HL-60 (cell line): ENCODE results near the gene PRAC1.

Experiments
- DNase-seq, 2 experiments: peaks; one replicate each; pipeline ENCODE4 v3.0.0-alpha.2; 2010 to 2020; ENCODE audit warnings: low read depth in 1 of 2, low spot score in 1 of 2
- H3K27ac ChIP-seq: fragments of 250-450 bp; sonication (Bioruptor Pico); replicated peaks from 2 replicates; pipeline ENCODE4 v1.5.1; 2020; ENCODE audit warnings: mild to moderate bottlenecking, moderate library complexity
- H3K27me3 ChIP-seq: fragments of 250-450 bp; sonication (Bioruptor Pico); 2 replicates; pipeline ENCODE4 v1.5.1; 2021; ENCODE audit warnings: mild to moderate bottlenecking, moderate library complexity; ENCODE audit not compliant: insufficient read depth, poor library complexity, severe bottlenecking
- H3K4me3 ChIP-seq: replicated peaks from 2 replicates; pipeline ENCODE4 v1.5.1; 2011; ENCODE audit warnings: mild to moderate bottlenecking, control low read depth, low read length; ENCODE audit not compliant: insufficient read depth
- GABPA ChIP-seq: IDR thresholded peaks from 2 replicates; pipeline ENCODE4 v1.6.1; 2012; ENCODE audit warnings: low read depth
- POLR2AphosphoS5 ChIP-seq: IDR thresholded peaks from 2 replicates; pipeline ENCODE4 v1.6.1; 2012; ENCODE audit warnings: low read depth
- SPI1 ChIP-seq: IDR thresholded peaks from 2 replicates; pipeline ENCODE4 v1.6.1; 2012; ENCODE audit warnings: low read depth, mild to moderate bottlenecking, borderline replicate concordance
- TF ChIP-seq, protein P1 (sequence below): IDR thresholded peaks from 2 replicates; pipeline ENCODE4 v1.6.1; 2012; ENCODE audit warnings: low read depth; ENCODE audit not compliant: insufficient replicate concordance
- TF ChIP-seq, protein P2 (sequence below): IDR thresholded peaks from one replicate; pipeline ENCODE4 v1.5.1; 2011; ENCODE audit warnings: low read length, control low read depth, inconsistent platforms; ENCODE audit not compliant: insufficient read depth

The PRAC1 gene

DNA sequence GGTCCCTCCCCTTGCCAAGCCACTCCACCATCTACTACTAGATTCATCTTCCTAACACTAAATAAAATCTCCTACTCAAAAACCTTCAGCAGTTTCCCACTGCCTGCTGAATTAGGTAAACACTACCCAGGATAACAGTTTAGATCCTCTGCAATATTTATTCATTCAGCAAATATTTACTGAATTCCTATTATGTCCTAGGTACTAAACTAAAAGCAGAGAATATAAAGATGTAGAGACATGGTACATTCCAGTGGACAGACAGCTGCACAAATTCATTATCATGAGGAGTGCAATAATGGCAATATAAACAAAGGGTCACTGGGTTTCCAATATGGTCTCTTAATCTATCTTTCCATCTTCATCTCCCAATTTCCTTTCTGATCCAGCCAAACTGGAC lies 37.0 kb upstream of the PRAC1 start:
- no peak for DNase-seq
- Histone ChIP-seq H3K27ac (no peak overlapping the region), H3K4me3 (no peak overlapping the region), H3K27me3 (peaks cover 17% of the 10 kb centered on the region)
- TF ChIP-seq SPI1 (no peak), GABPA (no peak), POLR2AphosphoS5 (no peak)
- TF ChIP-seq, protein P1, sequence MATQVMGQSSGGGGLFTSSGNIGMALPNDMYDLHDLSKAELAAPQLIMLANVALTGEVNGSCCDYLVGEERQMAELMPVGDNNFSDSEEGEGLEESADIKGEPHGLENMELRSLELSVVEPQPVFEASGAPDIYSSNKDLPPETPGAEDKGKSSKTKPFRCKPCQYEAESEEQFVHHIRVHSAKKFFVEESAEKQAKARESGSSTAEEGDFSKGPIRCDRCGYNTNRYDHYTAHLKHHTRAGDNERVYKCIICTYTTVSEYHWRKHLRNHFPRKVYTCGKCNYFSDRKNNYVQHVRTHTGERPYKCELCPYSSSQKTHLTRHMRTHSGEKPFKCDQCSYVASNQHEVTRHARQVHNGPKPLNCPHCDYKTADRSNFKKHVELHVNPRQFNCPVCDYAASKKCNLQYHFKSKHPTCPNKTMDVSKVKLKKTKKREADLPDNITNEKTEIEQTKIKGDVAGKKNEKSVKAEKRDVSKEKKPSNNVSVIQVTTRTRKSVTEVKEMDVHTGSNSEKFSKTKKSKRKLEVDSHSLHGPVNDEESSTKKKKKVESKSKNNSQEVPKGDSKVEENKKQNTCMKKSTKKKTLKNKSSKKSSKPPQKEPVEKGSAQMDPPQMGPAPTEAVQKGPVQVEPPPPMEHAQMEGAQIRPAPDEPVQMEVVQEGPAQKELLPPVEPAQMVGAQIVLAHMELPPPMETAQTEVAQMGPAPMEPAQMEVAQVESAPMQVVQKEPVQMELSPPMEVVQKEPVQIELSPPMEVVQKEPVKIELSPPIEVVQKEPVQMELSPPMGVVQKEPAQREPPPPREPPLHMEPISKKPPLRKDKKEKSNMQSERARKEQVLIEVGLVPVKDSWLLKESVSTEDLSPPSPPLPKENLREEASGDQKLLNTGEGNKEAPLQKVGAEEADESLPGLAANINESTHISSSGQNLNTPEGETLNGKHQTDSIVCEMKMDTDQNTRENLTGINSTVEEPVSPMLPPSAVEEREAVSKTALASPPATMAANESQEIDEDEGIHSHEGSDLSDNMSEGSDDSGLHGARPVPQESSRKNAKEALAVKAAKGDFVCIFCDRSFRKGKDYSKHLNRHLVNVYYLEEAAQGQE: no peak
- TF ChIP-seq, protein P2, sequence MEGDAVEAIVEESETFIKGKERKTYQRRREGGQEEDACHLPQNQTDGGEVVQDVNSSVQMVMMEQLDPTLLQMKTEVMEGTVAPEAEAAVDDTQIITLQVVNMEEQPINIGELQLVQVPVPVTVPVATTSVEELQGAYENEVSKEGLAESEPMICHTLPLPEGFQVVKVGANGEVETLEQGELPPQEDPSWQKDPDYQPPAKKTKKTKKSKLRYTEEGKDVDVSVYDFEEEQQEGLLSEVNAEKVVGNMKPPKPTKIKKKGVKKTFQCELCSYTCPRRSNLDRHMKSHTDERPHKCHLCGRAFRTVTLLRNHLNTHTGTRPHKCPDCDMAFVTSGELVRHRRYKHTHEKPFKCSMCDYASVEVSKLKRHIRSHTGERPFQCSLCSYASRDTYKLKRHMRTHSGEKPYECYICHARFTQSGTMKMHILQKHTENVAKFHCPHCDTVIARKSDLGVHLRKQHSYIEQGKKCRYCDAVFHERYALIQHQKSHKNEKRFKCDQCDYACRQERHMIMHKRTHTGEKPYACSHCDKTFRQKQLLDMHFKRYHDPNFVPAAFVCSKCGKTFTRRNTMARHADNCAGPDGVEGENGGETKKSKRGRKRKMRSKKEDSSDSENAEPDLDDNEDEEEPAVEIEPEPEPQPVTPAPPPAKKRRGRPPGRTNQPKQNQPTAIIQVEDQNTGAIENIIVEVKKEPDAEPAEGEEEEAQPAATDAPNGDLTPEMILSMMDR: no peak

DNA sequence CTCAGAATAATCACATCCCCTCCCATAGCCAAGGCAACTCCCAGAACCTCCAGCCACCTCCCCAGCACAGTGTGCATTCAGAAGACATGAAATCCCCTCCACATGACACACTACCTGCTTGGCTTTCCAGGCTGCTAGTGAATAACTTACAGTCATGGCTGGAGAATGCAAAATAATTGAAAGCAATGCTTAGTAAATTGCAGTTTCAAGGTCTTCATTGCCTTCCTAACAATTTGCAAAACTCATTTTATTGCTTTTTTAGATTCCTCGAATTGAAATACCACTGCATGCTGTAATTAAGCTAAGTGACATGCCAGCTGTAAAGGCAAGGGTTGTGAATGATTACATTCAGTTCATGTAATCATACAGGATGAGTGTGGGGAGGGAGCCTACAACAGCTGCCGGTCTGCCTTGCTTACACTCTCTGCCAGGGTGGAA lies 35.2 kb upstream of the PRAC1 start:
- H3K27ac ChIP-seq: no peak overlapping the region
- H3K27me3 ChIP-seq: peaks cover 31% of the 10 kb centered on the region
- TF ChIP-seq SPI1: no peak
- TF ChIP-seq, protein P2: no peak
- TF ChIP-seq, protein P1: no peak
- no peak for TF ChIP-seq GABPA
- no peak for TF ChIP-seq POLR2AphosphoS5
- no peak for DNase-seq
- H3K4me3 ChIP-seq: no peak overlapping the region

DNA sequence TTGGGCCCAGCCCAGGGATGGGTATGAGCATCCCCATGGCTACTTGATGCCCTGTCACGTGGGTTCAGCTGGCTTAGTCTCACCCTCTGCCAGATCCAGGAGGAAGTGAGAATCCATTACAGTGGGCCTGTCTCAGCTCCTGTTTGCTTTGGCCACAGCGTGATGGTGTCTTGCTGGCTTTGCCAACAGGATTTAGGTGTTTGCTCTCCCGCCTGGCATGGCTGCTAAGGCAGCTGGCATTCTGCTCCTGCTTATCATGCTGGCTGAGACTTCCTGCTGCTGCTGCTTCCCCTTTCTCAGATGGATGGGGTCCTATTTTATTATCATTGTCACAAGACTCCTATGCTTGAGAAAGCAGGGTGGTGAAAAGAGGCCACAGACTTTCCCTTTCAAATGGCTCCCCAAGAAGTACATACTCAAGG lies 34.5 kb upstream of the PRAC1 start:
- TF ChIP-seq, protein P1: no peak
- peak; percentile 27; the same call in 1 of the 2 replicates for TF ChIP-seq SPI1
- peak in 1 of 2 experiments; percentile 11 for DNase-seq
- Histone ChIP-seq H3K27ac (no peak overlapping the region), H3K4me3 (no peak overlapping the region), H3K27me3 (peaks cover 38% of the 10 kb centered on the region)
